NT2/D1 (cell line): Measurements from ENCODE around the gene APPL2.
"Not testable (repeated sequence)": the region's sequence is repeated elsewhere in the genome, so short reads cannot be mapped to it uniquely, and the experiment has no call there.

Experiments used
- DNase-seq: peaks from one replicate; pipeline ENCODE4 v3.0.0-alpha.2; 2011; ENCODE audit warnings: low read depth, low spot score
- H3K27me3 ChIP-seq: 2 replicates; pipeline ENCODE4 v1.6.0; 2011; ENCODE audit warnings: mild to moderate bottlenecking; ENCODE audit not compliant: insufficient read length, insufficient read depth
- H3K36me3 ChIP-seq: 2 replicates; pipeline ENCODE4 v1.6.1; 2011; ENCODE audit warnings: mild to moderate bottlenecking, low read length, mixed read lengths; ENCODE audit not compliant: insufficient read depth, insufficient read length
- H3K4me1 ChIP-seq: 2 replicates; pipeline ENCODE4 v1.5.1; 2011; ENCODE audit not compliant: insufficient read depth, insufficient read length
- H3K4me3 ChIP-seq: 2 replicates; pipeline ENCODE4 v1.5.1; 2011; ENCODE audit warnings: low read depth; ENCODE audit not compliant: insufficient read length
- H3K9ac ChIP-seq: 2 replicates; pipeline ENCODE4 v1.6.0; 2011; ENCODE audit warnings: low read depth; ENCODE audit not compliant: insufficient read length
- H3K9me3 ChIP-seq: 2 replicates; pipeline ENCODE4 v1.5.1; 2011; ENCODE audit warnings: mild to moderate bottlenecking, low read length; ENCODE audit not compliant: insufficient read depth
- SUZ12 ChIP-seq: IDR thresholded peaks from 2 replicates; pipeline ENCODE4 v1.6.1; 2011; ENCODE audit not compliant: insufficient read length, insufficient read depth; ENCODE audit errors: extremely low read depth
- YY1 ChIP-seq: IDR thresholded peaks from 2 replicates; pipeline ENCODE4 v1.6.1; 2011; ENCODE audit not compliant: insufficient read length, insufficient read depth
- ZNF274 ChIP-seq: IDR thresholded peaks from 2 replicates; pipeline ENCODE4 v1.6.1; 2011; ENCODE audit warnings: mild to moderate bottlenecking, low read depth, low read length

The APPL2 gene

GRCh38 chr12:105256011-105256410 is 20.0 kb upstream of the APPL2 start:
- H3K4me3 ChIP-seq: no peak overlapping the region
- H3K9ac ChIP-seq: no peak overlapping the region
- H3K9me3 ChIP-seq: no peaks in the 10 kb centered on the region
- no peaks in the 10 kb centered on the region for H3K4me1 ChIP-seq
- no peaks in the 10 kb centered on the region for H3K27me3 ChIP-seq
- H3K36me3 ChIP-seq: no peaks in the 10 kb centered on the region
- TF ChIP-seq SUZ12: no peak
- no peak for TF ChIP-seq YY1
- no peak for TF ChIP-seq ZNF274
- DNase-seq: no peak

DNA sequence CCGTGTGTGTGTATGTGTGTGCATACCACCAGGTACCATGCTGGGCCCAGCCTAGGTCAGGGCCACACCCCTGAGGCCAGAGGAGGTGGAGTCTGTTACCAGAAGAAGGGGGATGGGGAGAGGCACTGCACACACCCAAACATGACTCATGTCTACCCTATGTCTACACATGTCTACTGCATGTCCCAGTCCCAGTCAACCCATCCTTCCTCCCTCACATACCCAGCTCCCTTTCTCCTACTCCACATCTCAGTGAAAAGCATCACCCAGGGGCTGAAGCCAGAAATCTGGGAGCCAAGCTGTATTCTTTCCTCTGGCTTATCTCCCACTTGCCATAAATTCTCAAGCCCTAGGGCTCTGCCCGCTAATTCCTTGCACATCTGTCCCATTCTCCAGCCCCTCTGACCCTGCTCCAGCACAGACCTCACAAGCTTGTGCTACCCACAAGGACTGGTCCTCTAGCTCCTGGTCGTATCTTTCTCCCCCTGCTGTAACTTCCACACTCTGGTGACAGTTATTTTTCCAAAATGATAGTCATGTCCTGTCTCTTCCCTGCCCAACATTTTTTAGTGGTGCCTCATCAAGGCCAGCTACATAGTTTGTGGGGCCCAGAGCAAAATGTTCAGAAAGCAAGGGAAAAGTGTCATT is 18.0 kb upstream of the APPL2 start:
- H3K27me3 ChIP-seq: no peaks in the 10 kb centered on the region
- H3K4me3 ChIP-seq: no peak overlapping the region
- TF ChIP-seq ZNF274 (no peak), SUZ12 (no peak), YY1 (no peak)
- no peak for DNase-seq
- no peaks in the 10 kb centered on the region for H3K4me1 ChIP-seq
- H3K9ac ChIP-seq: no peak overlapping the region
- H3K9me3 ChIP-seq: no peaks in the 10 kb centered on the region
- no peaks in the 10 kb centered on the region for H3K36me3 ChIP-seq

DNA sequence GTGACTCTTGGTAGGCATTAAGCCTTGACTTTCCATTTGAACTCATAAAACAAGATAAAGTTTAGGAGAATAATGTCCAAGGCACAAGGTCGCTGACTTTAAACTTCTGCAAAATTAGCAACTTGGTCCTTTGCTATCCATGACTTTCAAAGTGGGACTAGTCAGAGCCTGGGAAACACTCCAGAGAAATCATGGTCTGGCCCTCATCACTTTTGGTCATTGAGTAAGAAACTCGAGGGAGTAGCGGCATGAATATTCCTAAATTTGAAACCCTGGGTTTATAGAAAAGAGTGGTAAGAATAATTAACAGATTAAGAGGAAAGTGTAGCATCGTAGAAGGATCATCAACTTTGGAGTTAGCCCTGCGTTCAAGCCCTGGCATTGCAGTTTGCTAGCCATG is 16.9 kb upstream of the APPL2 start:
- no peak overlapping the region for H3K9ac ChIP-seq
- TF ChIP-seq ZNF274 (no peak), SUZ12 (no peak), YY1 (no peak)
- no peak for DNase-seq
- H3K4me3 ChIP-seq: no peak overlapping the region
- no peaks in the 10 kb centered on the region for H3K27me3 ChIP-seq
- no peaks in the 10 kb centered on the region for H3K36me3 ChIP-seq
- H3K9me3 ChIP-seq: no peaks in the 10 kb centered on the region
- H3K4me1 ChIP-seq: no peaks in the 10 kb centered on the region

- DNase-seq, H3K4me1 ChIP-seq, H3K27me3 ChIP-seq, H3K9ac ChIP-seq, H3K36me3 ChIP-seq, H3K4me3 ChIP-seq: not testable (repeated sequence)
- H3K9me3 ChIP-seq: peaks cover 12% of the 10 kb centered on the region
Measured at GRCh38 chr12:105245776-105246427, 9.9 kb upstream of the APPL2 start.

- no peak for TF ChIP-seq ZNF274
- no peak for TF ChIP-seq SUZ12
- no peak for TF ChIP-seq YY1
- DNase-seq: no peak
- no peak overlapping the region for H3K9ac ChIP-seq
- no peak overlapping the region for H3K4me3 ChIP-seq
- no peaks in the 10 kb centered on the region for H3K4me1 ChIP-seq
- H3K9me3 ChIP-seq: peaks cover 12% of the 10 kb centered on the region
- no peaks in the 10 kb centered on the region for H3K27me3 ChIP-seq
- H3K36me3 ChIP-seq: no peaks in the 10 kb centered on the region
Measured at GRCh38 chr12:105245291-105245690, 9.3 kb upstream of the APPL2 start.

- H3K36me3 ChIP-seq: no peaks in the 10 kb centered on the region
- no peaks in the 10 kb centered on the region for H3K27me3 ChIP-seq
- H3K9ac ChIP-seq: no peak overlapping the region
- H3K4me1 ChIP-seq: no peaks in the 10 kb centered on the region
- H3K4me3 ChIP-seq: no peak overlapping the region
- H3K9me3 ChIP-seq: peaks cover 6% of the 10 kb centered on the region
- no peak for TF ChIP-seq ZNF274
- TF ChIP-seq SUZ12: no peak
- TF ChIP-seq YY1: no peak
- no peak for DNase-seq
Measured at GRCh38 chr12:105240228-105240627, 4.3 kb upstream of the APPL2 start.

GRCh38 chr12:105239304-105239703 is 3.3 kb upstream of the APPL2 start:
- no peaks in the 10 kb centered on the region for H3K9me3 ChIP-seq
- no peak overlapping the region for H3K9ac ChIP-seq
- H3K36me3 ChIP-seq: no peaks in the 10 kb centered on the region
- no peak for DNase-seq
- no peaks in the 10 kb centered on the region for H3K4me1 ChIP-seq
- no peaks in the 10 kb centered on the region for H3K27me3 ChIP-seq
- H3K4me3 ChIP-seq: no peak overlapping the region
- TF ChIP-seq YY1 (no peak), SUZ12 (no peak), ZNF274 (no peak)
